Right ventricle myocardium inferior (tissue), 1 donor: ENCODE measurements around the gene CAVIN2. TPM values are rescaled to one million over a fixed set of nuclear protein-coding genes. Genes with fewer than 3 reads are reported as not detected.

Source experiments
- total RNA-seq: library from RNA; stranded (reverse); fragmentation: NEBNext Ultra II Directional; extraction: Animal tissue kit (Norgen Biotek cat#: 25700); gene quantifications from one replicate; pipeline ENCODE4 v1.2.1, GENCODE V29; 2021
- donor health status: DM: no; HTN: yes; CAD: no; lungs with severe emphysema.

Gene CAVIN2
- total RNA-seq, 1 donor from 2014 or later = 109 TPM

Other genes with a start within 250 kb of the CAVIN2 start
- gene NABP1, start 169.0 kb downstream of the CAVIN2 start, total RNA-seq = 5.1 TPM